CD14-positive monocyte (primary cell): ENCODE results near the gene UST. TPM values are rescaled to one million over a fixed set of nuclear protein-coding genes. Genes with fewer than 3 reads are reported as not detected.

Experiments used
- DNase-seq, 3 donors: peaks; one replicate each; pipeline ENCODE4 v3.0.0-alpha.2; 2011 to 2022
- H2AFZ ChIP-seq: 2 replicates; pipeline ENCODE4 v1.6.0; 2012; ENCODE audit warnings: mild to moderate bottlenecking, low read depth, low read length, inconsistent platforms; ENCODE audit not compliant: insufficient read depth, poor library complexity, severe bottlenecking
- H3K27ac ChIP-seq, 2 donors: 1 replicate in 1 of 2; 2 replicates in 1 of 2; pipeline ENCODE4 v1.5.1; 2012 to 2013; ENCODE audit warnings: low read length in 2 of 2, control low read depth in 1 of 2, inconsistent platforms in 1 of 2, low read depth in 1 of 2, mild to moderate bottlenecking in 1 of 2
- H3K27me3 ChIP-seq, 2 donors: one replicate each; pipeline versions ENCODE4 v1.6.0 to v1.6.1; 2011 to 2013; ENCODE audit warnings: low read length in 2 of 2; ENCODE audit not compliant: control insufficient read depth in 2 of 2, insufficient read depth in 2 of 2
- H3K36me3 ChIP-seq, 2 donors: replicated peaks in 1 of 2; 1 replicate in 1 of 2; 2 replicates in 1 of 2; pipeline versions ENCODE4 v1.5.1 to v1.6.1; 2012 to 2013; ENCODE audit warnings: low read length in 2 of 2, control low read depth in 1 of 2, inconsistent platforms in 1 of 2, mild to moderate bottlenecking in 1 of 2; ENCODE audit not compliant: insufficient read depth in 2 of 2, control insufficient read depth in 1 of 2
- H3K4me1 ChIP-seq, 2 donors: 1 replicate in 1 of 2; 2 replicates in 1 of 2; pipeline versions ENCODE4 v1.5.1 to v1.6.1; 2012 to 2013; ENCODE audit warnings: low read length in 2 of 2, control low read depth in 1 of 2, inconsistent platforms in 1 of 2, mild to moderate bottlenecking in 1 of 2, moderate library complexity in 1 of 2; ENCODE audit not compliant: insufficient read depth in 2 of 2, control insufficient read depth in 1 of 2
- H3K4me2 ChIP-seq: replicated peaks from 2 replicates; pipeline ENCODE3; 2012; ENCODE audit warnings: low read length, moderate library complexity, mild to moderate bottlenecking; ENCODE audit not compliant: poor library complexity, severe bottlenecking; ENCODE audit errors: extremely low read depth
- H3K4me3 ChIP-seq, 3 experiments: fragments of 200-600 bp in 1 of 3; sonication (generic) in 1 of 3; replicated peaks in 1 of 3; 1 replicate in 2 of 3; 2 replicates in 1 of 3; pipeline ENCODE4 v1.5.1; 2011 to 2013; ENCODE audit warnings: low read length in 3 of 3, mild to moderate bottlenecking in 3 of 3, control low read depth in 2 of 3, low read depth in 2 of 3, inconsistent platforms in 1 of 3, moderate library complexity in 1 of 3
- H3K79me2 ChIP-seq: 2 replicates; pipeline ENCODE4 v1.6.0; 2012; ENCODE audit warnings: mild to moderate bottlenecking, control low read depth, inconsistent platforms, low read length, moderate library complexity; ENCODE audit not compliant: insufficient read depth
- H3K9ac ChIP-seq: 2 replicates; pipeline ENCODE4 v1.6.0; 2017; ENCODE audit warnings: low read length, mild to moderate bottlenecking; ENCODE audit not compliant: insufficient read depth, poor library complexity, severe bottlenecking
- H3K9me3 ChIP-seq, 2 donors: replicated peaks in 1 of 2; 1 replicate in 1 of 2; 2 replicates in 1 of 2; pipeline versions ENCODE4 v1.5.1 to v1.6.1; 2012 to 2013; ENCODE audit warnings: low read length in 2 of 2, control low read depth in 1 of 2; ENCODE audit not compliant: control insufficient read depth in 1 of 2, insufficient read depth in 1 of 2
- H4K20me1 ChIP-seq: 2 replicates; pipeline ENCODE4 v1.6.0; 2012; ENCODE audit warnings: mild to moderate bottlenecking, low read length, control low read depth, moderate library complexity; ENCODE audit not compliant: insufficient read depth
- H3K27ac Mint-ChIP-seq, 7 donors: one replicate each; pipeline ENCODE4 v1.8.0; 2020; ENCODE audit warnings: mild to moderate bottlenecking in 7 of 7, mixed read lengths in 7 of 7, moderate library complexity in 6 of 7, inconsistent platforms in 2 of 7
- H3K27me3 Mint-ChIP-seq, 3 donors: one replicate each; pipeline ENCODE4 v1.8.0; 2021 to 2022; ENCODE audit warnings: low read depth in 3 of 3, mild to moderate bottlenecking in 3 of 3, mixed read lengths in 3 of 3, moderate library complexity in 3 of 3, inconsistent platforms in 1 of 3
- H3K36me3 Mint-ChIP-seq, 2 donors: one replicate each; pipeline ENCODE4 v1.8.0; 2020; ENCODE audit warnings: mixed read lengths in 2 of 2, inconsistent platforms in 1 of 2, mild to moderate bottlenecking in 1 of 2
- H3K4me1 Mint-ChIP-seq: one replicate; pipeline ENCODE4 v1.8.0; 2020; ENCODE audit warnings: mild to moderate bottlenecking, mixed read lengths
- H3K4me3 Mint-ChIP-seq, 2 donors: one replicate each; pipeline ENCODE4 v1.8.0; 2020; ENCODE audit warnings: mild to moderate bottlenecking in 2 of 2, mixed read lengths in 2 of 2, moderate library complexity in 1 of 2
- H3K9me3 Mint-ChIP-seq, 7 donors: one replicate each; pipeline ENCODE4 v1.8.0; 2020 to 2022; ENCODE audit warnings: mixed read lengths in 7 of 7, mild to moderate bottlenecking in 6 of 7, moderate library complexity in 6 of 7, inconsistent platforms in 2 of 7
- CTCF ChIP-seq: fragments of 200-600 bp; IDR thresholded peaks from one replicate; pipeline ENCODE4 v1.8.0; 2022; ENCODE audit warnings: antibody characterized with exemption, mild to moderate bottlenecking
- WGBS: methylation state at CpG from one replicate; pipeline ENCODE4 v1.1.5; 2013; ENCODE audit warnings: missing lambda C conversion rate; ENCODE audit not compliant: insufficient coverage; 5-methylcytosine and 5-hydroxymethylcytosine counted together
- intact Hi-C, 2 donors: fragments of 100-400 bp; cut with micrococcal nuclease; formaldehyde crosslinking; loops; one replicate each; pipeline versions ENCODE4 v1.15.0 to v1.15.1; 2023
- polyA plus RNA-seq, 3 donors: library from polyadenylated mRNA; depleted of rRNA in 1 of 3; unstranded in 2 of 3; stranded (reverse) in 1 of 3; fragments of 300-500 nt in 2 of 3; fragments of >200 nt in 1 of 3; fragmentation: Illumina TruSeq in 2 of 3; gene quantifications; 1 replicate in 2 of 3; 2 replicates in 1 of 3; pipeline ENCODE4 v1.2.3, GENCODE V29; 2012 to 2021

UST gene
- polyA plus RNA-seq, 3 donors: 0.33 to 0.53 (median 0.48) TPM

GRCh38 chr6:148780918-148781436 is 34.1 kb downstream of the UST start:
- Histone ChIP-seq H3K27me3 (no peaks in the 10 kb centered on the region), H3K4me3 (no peak overlapping the region), H4K20me1 (no peaks in the 10 kb centered on the region), H3K36me3 (no peaks in the 10 kb centered on the region), H2AFZ (no peak overlapping the region), H3K4me1 (peaks cover 20 to 25% of the 10 kb centered on the region in 2 donors), H3K9ac (no peak overlapping the region), H3K9me3 (no peaks in the 10 kb centered on the region), H3K27ac (no peak overlapping the region), H3K4me2 (no peak overlapping the region), H3K79me2 (no peaks in the 10 kb centered on the region)
- no peaks in the 10 kb centered on the region for H3K36me3 Mint-ChIP-seq
- no peak overlapping the region for H3K27ac Mint-ChIP-seq
- H3K9me3 Mint-ChIP-seq: peaks cover 0 to 3% (median 0%) of the 10 kb centered on the region in 7 donors
- TF ChIP-seq CTCF: no peak
- peaks cover 27% of the 10 kb centered on the region for H3K4me1 Mint-ChIP-seq
- intact Hi-C loops: no loop called here
- 94% methylated on average over 7 of the region's 7 CpGs for WGBS
- no peak for DNase-seq
- H3K27me3 Mint-ChIP-seq: peaks cover 0 to 2% (median 0%) of the 10 kb centered on the region in 3 donors
- peak overlapping the region in 1 of 2 donors; percentile 7 for H3K4me3 Mint-ChIP-seq

- peaks cover 0 to 8% of the 10 kb centered on the region in 2 donors for H3K9me3 ChIP-seq
- Mint-ChIP-seq H3K4me1 (no peaks in the 10 kb centered on the region), H3K27me3 (peaks cover 2 to 8% (median 4%) of the 10 kb centered on the region in 3 donors), H3K9me3 (peaks cover 5 to 9% (median 6%) of the 10 kb centered on the region in 7 donors), H3K4me3 (no peak overlapping the region), H3K27ac (no peak overlapping the region), H3K36me3 (no peaks in the 10 kb centered on the region)
- no peak overlapping the region for H3K4me2 ChIP-seq
- H3K79me2 ChIP-seq: no peaks in the 10 kb centered on the region
- no peaks in the 10 kb centered on the region for H4K20me1 ChIP-seq
- intact Hi-C loops: no loop called here
- H2AFZ ChIP-seq: no peak overlapping the region
- no peaks in the 10 kb centered on the region for H3K27me3 ChIP-seq
- H3K36me3 ChIP-seq: no peaks in the 10 kb centered on the region
- DNase-seq: no peak
- no peak for TF ChIP-seq CTCF
- H3K27ac ChIP-seq: no peak overlapping the region
- no peaks in the 10 kb centered on the region for H3K4me1 ChIP-seq
- 94% methylated on average over 6 of the region's 11 CpGs for WGBS
- H3K9ac ChIP-seq: no peak overlapping the region
- H3K4me3 ChIP-seq: no peak overlapping the region
Observed at GRCh38 chr6:148789948-148790347, 43.1 kb downstream of the UST start.
